ENCODE measurements around the gene HOXC11.

HOXC11 gene

GRCh38 chr12:54014377-54015017, 41.6 kb downstream of the HOXC11 start:
- no peak for TF ChIP-seq CTCF (IDR thresholded peaks at IDR 0.05; ENCODE audit: extremely low read depth, missing control alignments)

DNA sequence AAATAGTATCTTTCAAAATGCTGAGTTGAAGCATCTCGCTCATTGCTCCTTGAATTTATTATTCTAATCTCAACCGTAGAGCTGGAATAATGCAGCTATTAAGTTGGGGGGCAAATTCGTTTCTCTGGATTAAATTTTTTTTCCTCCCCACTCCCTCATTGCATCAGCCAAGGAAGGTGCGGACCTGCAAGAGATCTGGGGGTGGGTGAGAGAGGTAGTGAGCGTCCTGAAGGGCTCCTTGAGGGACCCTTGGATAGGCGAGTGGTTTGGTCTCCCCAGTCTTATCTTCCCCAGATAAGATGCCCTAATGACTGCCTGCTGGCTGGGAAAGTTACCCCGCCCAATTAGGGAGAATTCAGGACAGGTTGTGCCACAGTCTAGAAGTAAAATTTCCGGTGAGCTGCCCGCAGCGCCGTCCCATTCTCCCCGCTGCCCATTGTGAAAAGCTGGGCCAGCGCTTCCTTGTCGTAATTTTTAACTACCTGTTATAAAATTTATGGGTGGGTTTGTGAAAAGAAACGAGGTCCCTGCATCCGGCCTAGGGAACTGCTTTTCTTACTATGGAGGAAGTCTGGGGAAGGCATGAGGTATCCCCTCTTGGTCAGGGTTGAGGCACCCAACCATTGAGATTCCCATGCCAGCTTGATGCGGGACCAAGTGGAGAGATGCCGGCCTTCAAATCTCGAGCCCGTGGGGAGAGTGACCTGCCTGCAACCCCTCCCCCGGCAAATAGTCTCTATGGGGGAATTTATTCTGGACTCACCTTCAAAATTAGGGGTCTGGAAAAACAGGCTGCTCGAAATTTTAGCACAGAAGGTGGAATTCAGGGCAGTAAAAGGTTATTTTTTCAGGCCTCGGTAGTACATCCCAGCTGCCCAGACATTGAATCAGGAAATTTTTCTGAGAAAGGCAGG, 42.3 kb downstream of the HOXC11 start:
- DNase-seq (ENCODE audit: low spot score): no peak
- TF ChIP-seq CTCF (IDR thresholded peaks at IDR 0.05; ENCODE audit: extremely low read depth, missing control alignments): no peak

More at GRCh38 chr12:54014377-54015017, 41.6 kb downstream of the HOXC11 start:
- DNase-seq (ENCODE audit: low spot score): no peak

GRCh38 chr12:54016051-54016450, 43.1 kb downstream of the HOXC11 start:
- no peak for TF ChIP-seq CTCF (IDR thresholded peaks at IDR 0.05; ENCODE audit: extremely low read depth, missing control alignments)
- no peak for DNase-seq (ENCODE audit: low spot score)

- TF ChIP-seq CTCF (IDR thresholded peaks at IDR 0.05; ENCODE audit: extremely low read depth, missing control alignments): no peak
- no peak for DNase-seq (ENCODE audit: low spot score)
Measured at GRCh38 chr12:54016478-54016964, 43.6 kb downstream of the HOXC11 start.

DNA sequence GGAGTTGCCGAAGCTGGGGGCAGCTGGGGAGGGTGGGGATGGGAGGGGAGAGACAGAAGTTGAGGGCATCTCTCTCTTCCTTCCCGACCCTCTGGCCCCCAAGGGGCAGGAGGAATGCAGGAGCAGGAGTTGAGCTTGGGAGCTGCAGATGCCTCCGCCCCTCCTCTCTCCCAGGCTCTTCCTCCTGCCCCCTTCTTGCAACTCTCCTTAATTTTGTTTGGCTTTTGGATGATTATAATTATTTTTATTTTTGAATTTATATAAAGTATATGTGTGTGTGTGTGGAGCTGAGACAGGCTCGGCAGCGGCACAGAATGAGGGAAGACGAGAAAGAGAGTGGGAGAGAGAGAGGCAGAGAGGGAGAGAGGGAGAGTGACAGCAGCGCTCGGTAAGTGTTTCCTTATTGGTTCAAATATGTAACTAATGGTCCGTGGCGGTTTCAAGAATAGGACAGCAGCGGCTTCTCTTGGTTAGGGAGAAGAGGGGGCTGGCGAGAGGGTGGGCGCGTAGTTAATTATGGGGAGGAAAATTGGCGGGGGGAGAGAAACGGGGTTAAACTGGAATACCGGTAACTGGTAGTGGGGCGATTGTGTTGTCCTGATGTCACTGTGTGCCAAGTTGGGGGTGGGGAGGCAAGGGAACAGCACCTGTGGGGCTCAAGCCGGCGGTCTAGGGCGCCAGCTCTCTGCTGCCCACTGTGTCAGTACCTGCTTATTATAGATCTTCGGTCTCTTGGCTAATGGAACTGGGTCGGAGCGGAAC, 44.3 kb downstream of the HOXC11 start:
- no peak for TF ChIP-seq CTCF (IDR thresholded peaks at IDR 0.05; ENCODE audit: extremely low read depth, missing control alignments)
- DNase-seq (ENCODE audit: low spot score): peak; percentile 72

DNA sequence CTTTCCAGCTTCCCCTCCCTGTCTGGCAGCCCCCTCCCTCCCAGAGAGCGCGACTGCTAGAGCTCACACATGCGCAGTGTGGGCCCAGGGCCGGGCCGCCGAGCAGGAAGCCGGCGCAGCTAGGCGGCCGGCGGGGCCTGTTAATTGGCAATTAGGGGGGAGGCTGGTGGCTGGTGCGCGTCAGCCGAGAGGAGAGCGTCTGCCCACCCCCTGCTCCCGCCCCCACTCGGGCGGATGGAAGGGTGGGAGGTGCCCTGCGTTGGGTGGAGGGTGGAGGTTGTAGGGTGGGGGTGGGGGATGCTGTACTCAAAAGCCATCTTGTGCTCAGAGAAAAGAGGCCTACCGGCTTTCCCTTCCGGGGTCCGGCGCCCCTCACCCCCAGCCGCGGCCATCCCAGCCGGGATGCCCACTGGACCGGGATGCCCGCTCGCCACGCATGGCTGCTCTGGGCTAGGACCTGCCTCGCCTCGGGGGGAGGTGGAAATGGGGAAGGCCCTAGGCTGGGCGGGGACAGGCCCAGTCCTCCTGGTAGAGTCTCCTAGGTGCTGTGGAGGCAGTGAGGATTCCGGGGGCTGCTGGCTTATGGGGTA, 45.0 kb downstream of the HOXC11 start:
- no peak for TF ChIP-seq CTCF (IDR thresholded peaks at IDR 0.05; ENCODE audit: extremely low read depth, missing control alignments)

More for the DNA sequence above, 45.0 kb downstream of the HOXC11 start:
- peak; percentile 96 for DNase-seq (ENCODE audit: low spot score)
